ENCODE results near the gene AUTS2.
"Not testable (repeated sequence)": the region's sequence is repeated elsewhere in the genome, so short reads cannot be mapped to it uniquely, and the experiment has no call there.

GRCh38 chr7:69786130-69786529 lies 187.9 kb downstream of the AUTS2 start:
- not testable (repeated sequence) for TF ChIP-seq CTCF, POLR2A (IDR thresholded peaks at IDR 0.05)
